Prostate gland (tissue), 2 donors: Measurements from ENCODE around the gene BMP6. TPM values are rescaled to one million over a fixed set of nuclear protein-coding genes. Genes with fewer than 3 reads are reported as not detected.

ENCODE experiments used
- DNase-seq: peaks from one replicate; pipeline ENCODE4 v3.0.0-alpha.2; 2019; ENCODE audit warnings: low spot score
- H3K27ac ChIP-seq, 2 donors: fragments of 200-600 bp; sonication (generic); 2 replicates each; pipeline ENCODE4 v1.5.1; 2017 to 2019
- H3K27me3 ChIP-seq: fragments of 200-600 bp; sonication (generic); replicated peaks from 2 replicates; pipeline ENCODE4 v1.5.1; 2019; ENCODE audit not compliant: insufficient read depth
- H3K36me3 ChIP-seq, 2 donors: fragments of 200-600 bp; sonication (generic); 1 replicate in 1 of 2; 2 replicates in 1 of 2; pipeline versions ENCODE4 v1.5.1 to v1.8.1; 2017 to 2019
- H3K4me1 ChIP-seq: fragments of 200-600 bp; sonication (generic); replicated peaks from 2 replicates; pipeline ENCODE4 v1.5.1; 2019
- H3K4me3 ChIP-seq, 2 donors: fragments of 200-600 bp; sonication (generic); 2 replicates each; pipeline ENCODE4 v1.5.1; 2017 to 2019
- H3K9me3 ChIP-seq: fragments of 200-600 bp; sonication (generic); 2 replicates; pipeline ENCODE4 v1.5.1; 2017
- CTCF ChIP-seq, 4 experiments: fragments of 200-600 bp in 2 of 4; fragments of 450-650 bp in 2 of 4; sonication (generic) in 2 of 4; IDR thresholded peaks; 1 replicate in 3 of 4; 2 replicates in 1 of 4; pipeline ENCODE4 v1.5.1; 2016 to 2019; ENCODE audit warnings: antibody characterized with exemption in 4 of 4, mild to moderate bottlenecking in 2 of 4, moderate library complexity in 2 of 4
- POLR2A ChIP-seq: fragments of 450-650 bp; IDR thresholded peaks from one replicate; pipeline ENCODE4 v1.6.1; 2016; ENCODE audit warnings: antibody characterized with exemption, mild to moderate bottlenecking
- POLR2AphosphoS5 ChIP-seq: sonication (generic); formaldehyde crosslinking; IDR thresholded peaks from one replicate; pipeline ENCODE4 v1.6.1; 2017; ENCODE audit warnings: antibody characterized with exemption
- WGBS: methylation state at CpG from one replicate; pipeline ENCODE4 v1.1.5; 2018; 5-methylcytosine and 5-hydroxymethylcytosine counted together
- intact Hi-C: fragments of 100-400 bp; cut with DNase I; formaldehyde crosslinking; loops from one replicate; pipeline ENCODE4 v1.14.2; 2022
- total RNA-seq, 2 donors: library from RNA; depleted of rRNA; stranded (reverse); fragments of >200 nt; gene quantifications; one replicate each; pipeline ENCODE4 v1.1.0, GENCODE V29; 2016

Gene BMP6
- total RNA-seq, 2 donors from 2014 or later: 0.36 to 10.2 TPM

GRCh38 chr6:7707787-7708186 is 18.1 kb upstream of the BMP6 start:
- Histone ChIP-seq H3K4me3 (no peak overlapping the region), H3K9me3 (no peaks in the 10 kb centered on the region), H3K27me3 (no peaks in the 10 kb centered on the region), H3K27ac (no peak overlapping the region), H3K4me1 (no peaks in the 10 kb centered on the region), H3K36me3 (no peaks in the 10 kb centered on the region)
- DNase-seq: no peak
- WGBS: 83% methylated on average over 4 of the region's 4 CpGs
- no peak for TF ChIP-seq POLR2AphosphoS5
- TF ChIP-seq CTCF (IDR thresholded peaks at IDR 0.05): no peak
- TF ChIP-seq POLR2A: no peak
- intact Hi-C loops: no loop called here

GRCh38 chr6:7719364-7719850 is 6.5 kb upstream of the BMP6 start:
- TF ChIP-seq POLR2AphosphoS5 (no peak), CTCF (IDR thresholded peaks at IDR 0.05) (no peak), POLR2A (no peak)
- 69% methylated on average over 6 of the region's 6 CpGs for WGBS
- Histone ChIP-seq H3K27me3 (no peaks in the 10 kb centered on the region), H3K9me3 (no peaks in the 10 kb centered on the region), H3K27ac (no peak overlapping the region), H3K4me1 (no peaks in the 10 kb centered on the region), H3K36me3 (no peaks in the 10 kb centered on the region), H3K4me3 (no peak overlapping the region)
- intact Hi-C loops: no loop called here
- DNase-seq: no peak

- intact Hi-C loops: loop anchor here (5.0 kb wide), 2 partner anchors 192 to 272 kb away; partner anchors contain the start of gene TXNDC5
- TF ChIP-seq POLR2A (no peak), CTCF (IDR thresholded peaks at IDR 0.05) (no peak), POLR2AphosphoS5 (no peak)
- Histone ChIP-seq H3K27ac (no peak overlapping the region), H3K9me3 (no peaks in the 10 kb centered on the region), H3K4me1 (no peaks in the 10 kb centered on the region), H3K36me3 (no peaks in the 10 kb centered on the region), H3K4me3 (no peak overlapping the region), H3K27me3 (no peaks in the 10 kb centered on the region)
- DNase-seq: no peak
- 87% methylated on average over 2 of the region's 2 CpGs for WGBS
Observed at GRCh38 chr6:7720346-7720745, 5.6 kb upstream of the BMP6 start.

GRCh38 chr6:7721649-7722048 is 4.2 kb upstream of the BMP6 start:
- Histone ChIP-seq H3K36me3 (no peaks in the 10 kb centered on the region), H3K4me1 (peaks cover 4% of the 10 kb centered on the region), H3K27me3 (no peaks in the 10 kb centered on the region), H3K4me3 (no peak overlapping the region), H3K27ac (no peak overlapping the region), H3K9me3 (no peaks in the 10 kb centered on the region)
- 41% methylated on average over 3 of the region's 3 CpGs for WGBS
- intact Hi-C loops: loop anchor here (2.0 to 5.0 kb wide), 3 partner anchors 191 to 339 kb away; partner anchors contain the start of gene TXNDC5
- DNase-seq: no peak
- TF ChIP-seq POLR2A (no peak), CTCF (IDR thresholded peaks at IDR 0.05) (peak in 2 of 4 experiments; percentile 18 to 32)

GRCh38 chr6:7723041-7723447 is 2.9 kb upstream of the BMP6 start:
- no peaks in the 10 kb centered on the region for H3K9me3 ChIP-seq
- no peak overlapping the region for H3K4me3 ChIP-seq
- H3K27me3 ChIP-seq: no peaks in the 10 kb centered on the region
- intact Hi-C loops: loop anchor here (2.0 to 5.0 kb wide), 3 partner anchors 189 to 338 kb away; partner anchors contain the start of gene TXNDC5
- H3K27ac ChIP-seq: no peak overlapping the region
- H3K4me1 ChIP-seq: peaks cover 4% of the 10 kb centered on the region
- TF ChIP-seq POLR2A: no peak
- peak; percentile 24 to 59 (median 56) for TF ChIP-seq CTCF (IDR thresholded peaks at IDR 0.05)
- peak; percentile 6 for TF ChIP-seq POLR2AphosphoS5
- peak; percentile 70 for DNase-seq
- 3% methylated on average over 10 of the region's 10 CpGs for WGBS
- no peaks in the 10 kb centered on the region for H3K36me3 ChIP-seq
